Omental fat pad (tissue), 4 donors: ENCODE results near the gene NYAP2. TPM values are rescaled to one million over a fixed set of nuclear protein-coding genes. Genes with fewer than 3 reads are reported as not detected.

Experiments used
- ATAC-seq: fragments of 150-250 bp; one replicate; pipeline ENCODE4 v1.9.1; 2016; ENCODE audit warnings: mild to moderate bottlenecking, moderate library complexity; ENCODE audit not compliant: low FRiP score
- DNase-seq: peaks from one replicate; pipeline ENCODE4 v3.0.0-alpha.2; 2019; ENCODE audit warnings: low spot score
- CTCF ChIP-seq, 3 donors: fragments of 450-650 bp; IDR thresholded peaks; one replicate each; pipeline ENCODE4 v1.5.1; 2016 to 2017; ENCODE audit warnings: antibody characterized with exemption in 3 of 3, mild to moderate bottlenecking in 3 of 3, moderate library complexity in 2 of 3
- total RNA-seq, 4 donors: library from RNA; depleted of rRNA; stranded (reverse); fragments of >200 nt; gene quantifications; one replicate each; pipeline ENCODE4 v1.1.0, GENCODE V29; 2016

The NYAP2 gene
- total RNA-seq, 4 donors from 2014 or later, result not detected

GRCh38 chr2:225472161-225472560 lies 72.7 kb downstream of the NYAP2 start:
- TF ChIP-seq CTCF (IDR thresholded peaks at IDR 0.05), result no peak
- ATAC-seq (no peak), DNase-seq (no peak)

- no peak for ATAC-seq
- no peak for TF ChIP-seq CTCF (IDR thresholded peaks at IDR 0.05)
- DNase-seq, result no peak
Observed at GRCh38 chr2:225479386-225479785, 79.9 kb downstream of the NYAP2 start.

- no peak for ATAC-seq
- no peak for TF ChIP-seq CTCF (IDR thresholded peaks at IDR 0.05)
- no peak for DNase-seq
Observed at GRCh38 chr2:225484751-225485150, 85.2 kb downstream of the NYAP2 start.

- TF ChIP-seq CTCF (IDR thresholded peaks at IDR 0.05), result no peak
- DNase-seq (no peak), ATAC-seq (no peak)
Observed at GRCh38 chr2:225486236-225486635, 86.7 kb downstream of the NYAP2 start.

GRCh38 chr2:225487878-225488416 lies 88.4 kb downstream of the NYAP2 start:
- TF ChIP-seq CTCF (IDR thresholded peaks at IDR 0.05), result no peak
- ATAC-seq, result no peak
- no peak for DNase-seq

GRCh38 chr2:225488743-225489142 lies 89.2 kb downstream of the NYAP2 start:
- DNase-seq (no peak), ATAC-seq (no peak)
- TF ChIP-seq CTCF (IDR thresholded peaks at IDR 0.05), result no peak

GRCh38 chr2:225493420-225494099 lies 94.0 kb downstream of the NYAP2 start:
- DNase-seq (no peak), ATAC-seq (no peak)

More at GRCh38 chr2:225493420-225494099, 94.0 kb downstream of the NYAP2 start:
- no peak for TF ChIP-seq CTCF (IDR thresholded peaks at IDR 0.05)
